Fibroblast of villous mesenchyme (primary cell): ENCODE measurements around the gene CPNE2. TPM values are rescaled to one million over a fixed set of nuclear protein-coding genes. Genes with fewer than 3 reads are reported as not detected.

Experiments used
- DNase-seq: peaks from one replicate; pipeline ENCODE4 v3.0.0-alpha.2; 2010; ENCODE audit warnings: low read depth
- H3K4me3 ChIP-seq: 2 replicates; pipeline ENCODE4 v1.5.1; 2011; ENCODE audit warnings: low read depth, mild to moderate bottlenecking, low read length
- CTCF ChIP-seq: IDR thresholded peaks from 2 replicates; pipeline ENCODE4 v1.5.1; 2012; ENCODE audit warnings: low read depth, mild to moderate bottlenecking, low read length; ENCODE audit not compliant: insufficient read depth
- total RNA-seq: library from RNA; depleted of rRNA; stranded (reverse); fragments of >200 nt; gene quantifications from 2 replicates; pipeline ENCODE4 v1.2.3, GENCODE V29; 2012

Gene CPNE2
- total RNA-seq, 1 donor = 24.2 TPM

- no peak overlapping the region for H3K4me3 ChIP-seq
- TF ChIP-seq CTCF = no peak
- no peak for DNase-seq
These were observed 33.0 kb downstream of the CPNE2 start for GRCh38 chr16:57125376-57125775.

- no peak for DNase-seq
- TF ChIP-seq CTCF = no peak
- H3K4me3 ChIP-seq = no peak overlapping the region
These were observed 33.6 kb downstream of the CPNE2 start for GRCh38 chr16:57125969-57126368.

- H3K4me3 ChIP-seq = no peak overlapping the region
- no peak for DNase-seq
- no peak for TF ChIP-seq CTCF
These were observed 34.0 kb downstream of the CPNE2 start for GRCh38 chr16:57126411-57126810.

- H3K4me3 ChIP-seq = no peak overlapping the region
- DNase-seq = no peak
- no peak for TF ChIP-seq CTCF
These were observed 34.8 kb downstream of the CPNE2 start for GRCh38 chr16:57127037-57127763.

GRCh38 chr16:57127836-57128235 is 35.5 kb downstream of the CPNE2 start:
- no peak overlapping the region for H3K4me3 ChIP-seq
- TF ChIP-seq CTCF = no peak
- DNase-seq = no peak

- no peak for DNase-seq
- no peak for TF ChIP-seq CTCF
- no peak overlapping the region for H3K4me3 ChIP-seq
These were observed 36.5 kb downstream of the CPNE2 start for GRCh38 chr16:57128771-57129389.
